Mucosa of descending colon (tissue), 3 donors: Measurements from ENCODE around the gene MAP2K7. TPM values are rescaled to one million over a fixed set of nuclear protein-coding genes. Genes with fewer than 3 reads are reported as not detected.
A peak's percentile ranks its signal among the peaks of the same experiment; 100 is the strongest.

Experiments
- ATAC-seq: fragments of 200-7000 bp; cut with Tn5 transposase; one replicate; pipeline ENCODE4 v1.9.1; 2020; ENCODE audit warnings: mild to moderate bottlenecking, moderate library complexity
- DNase-seq, 3 donors: peaks; one replicate each; pipeline ENCODE4 v3.0.0-alpha.2; 2020
- H3K36me3 ChIP-seq: fragments of 200-600 bp; one replicate; pipeline ENCODE4 v1.8.0; 2021; ENCODE audit warnings: low read depth, mild to moderate bottlenecking
- H3K4me1 ChIP-seq: fragments of 200-600 bp; one replicate; pipeline ENCODE4 v1.8.0; 2021; ENCODE audit warnings: low read depth, mild to moderate bottlenecking
- H3K4me3 ChIP-seq: fragments of 200-600 bp; one replicate; pipeline ENCODE4 v1.8.0; 2021; ENCODE audit warnings: mild to moderate bottlenecking
- H3K9me3 ChIP-seq: fragments of 200-600 bp; one replicate; pipeline ENCODE4 v1.8.0; 2021; ENCODE audit warnings: mild to moderate bottlenecking
- intact Hi-C, 2 donors: fragments of 100-400 bp; cut with DNase I in 1 of 2; cut with micrococcal nuclease in 1 of 2; formaldehyde crosslinking; loops; one replicate each; pipeline versions ENCODE4 v1.11.0 to v1.11.1; 2022; cut with DNase I, micrococcal nuclease
- total RNA-seq, 3 donors: library from RNA; stranded (reverse); fragmentation: NEBNext Ultra II Directional in 2 of 3; extraction: Animal tissue kit (Norgen Biotek cat#: 25700) in 2 of 3; gene quantifications; one replicate each; pipeline versions ENCODE4 v1.2.1 to v1.2.4, GENCODE V29; 2021 to 2023
- TF ChIP-seq, protein P1 (sequence below): fragments of 200-600 bp; IDR thresholded peaks from one replicate; pipeline ENCODE4 v1.8.0; 2022; ENCODE audit warnings: antibody characterized with exemption, mild to moderate bottlenecking
- donor health status: DM: no; HTN: no; CAD: no; lungs with moderate emphysema.
- donor health status: DM: no; HTN: no; CAD: no.
- donor health status: DM: no; HTN: yes; CAD: no.

The MAP2K7 gene
- total RNA-seq, 3 donors from 2014 or later: 31.5 to 49.2 (median 41.7) TPM

DNA sequence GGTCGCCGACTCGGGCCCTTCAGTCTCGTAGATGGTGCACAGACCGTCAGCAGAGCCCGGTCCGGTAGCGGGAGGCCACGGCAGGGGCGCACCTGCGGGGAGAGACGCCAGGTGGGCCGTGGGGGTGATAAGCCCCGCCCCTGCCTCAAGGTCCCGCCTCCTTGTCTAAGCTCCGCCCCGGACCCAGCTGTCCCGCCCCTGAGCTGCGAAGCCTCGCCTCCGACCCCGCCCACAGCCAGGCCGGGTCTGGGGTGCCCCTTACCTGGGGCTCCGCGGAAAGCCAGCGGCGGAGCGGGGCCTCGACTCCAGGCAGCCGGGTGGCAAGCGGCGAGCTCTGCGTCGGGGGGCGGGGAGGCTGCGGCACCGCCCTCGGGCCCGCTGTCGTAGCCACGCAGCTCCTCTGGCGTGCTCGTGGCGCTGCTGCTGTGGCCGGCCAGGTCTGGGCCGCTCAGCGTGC, 34.2 kb upstream of the MAP2K7 start:
- Histone ChIP-seq H3K4me1 (peaks cover 30% of the 10 kb centered on the region), H3K36me3 (no peaks in the 10 kb centered on the region), H3K4me3 (no peak overlapping the region), H3K9me3 (no peaks in the 10 kb centered on the region)
- ATAC-seq (peak; percentile 71), DNase-seq (peak in 2 of 3 donors; percentile 77 to 86)
- TF ChIP-seq, protein P1, sequence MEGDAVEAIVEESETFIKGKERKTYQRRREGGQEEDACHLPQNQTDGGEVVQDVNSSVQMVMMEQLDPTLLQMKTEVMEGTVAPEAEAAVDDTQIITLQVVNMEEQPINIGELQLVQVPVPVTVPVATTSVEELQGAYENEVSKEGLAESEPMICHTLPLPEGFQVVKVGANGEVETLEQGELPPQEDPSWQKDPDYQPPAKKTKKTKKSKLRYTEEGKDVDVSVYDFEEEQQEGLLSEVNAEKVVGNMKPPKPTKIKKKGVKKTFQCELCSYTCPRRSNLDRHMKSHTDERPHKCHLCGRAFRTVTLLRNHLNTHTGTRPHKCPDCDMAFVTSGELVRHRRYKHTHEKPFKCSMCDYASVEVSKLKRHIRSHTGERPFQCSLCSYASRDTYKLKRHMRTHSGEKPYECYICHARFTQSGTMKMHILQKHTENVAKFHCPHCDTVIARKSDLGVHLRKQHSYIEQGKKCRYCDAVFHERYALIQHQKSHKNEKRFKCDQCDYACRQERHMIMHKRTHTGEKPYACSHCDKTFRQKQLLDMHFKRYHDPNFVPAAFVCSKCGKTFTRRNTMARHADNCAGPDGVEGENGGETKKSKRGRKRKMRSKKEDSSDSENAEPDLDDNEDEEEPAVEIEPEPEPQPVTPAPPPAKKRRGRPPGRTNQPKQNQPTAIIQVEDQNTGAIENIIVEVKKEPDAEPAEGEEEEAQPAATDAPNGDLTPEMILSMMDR: no peak
- intact Hi-C loops: no loop called here

DNA sequence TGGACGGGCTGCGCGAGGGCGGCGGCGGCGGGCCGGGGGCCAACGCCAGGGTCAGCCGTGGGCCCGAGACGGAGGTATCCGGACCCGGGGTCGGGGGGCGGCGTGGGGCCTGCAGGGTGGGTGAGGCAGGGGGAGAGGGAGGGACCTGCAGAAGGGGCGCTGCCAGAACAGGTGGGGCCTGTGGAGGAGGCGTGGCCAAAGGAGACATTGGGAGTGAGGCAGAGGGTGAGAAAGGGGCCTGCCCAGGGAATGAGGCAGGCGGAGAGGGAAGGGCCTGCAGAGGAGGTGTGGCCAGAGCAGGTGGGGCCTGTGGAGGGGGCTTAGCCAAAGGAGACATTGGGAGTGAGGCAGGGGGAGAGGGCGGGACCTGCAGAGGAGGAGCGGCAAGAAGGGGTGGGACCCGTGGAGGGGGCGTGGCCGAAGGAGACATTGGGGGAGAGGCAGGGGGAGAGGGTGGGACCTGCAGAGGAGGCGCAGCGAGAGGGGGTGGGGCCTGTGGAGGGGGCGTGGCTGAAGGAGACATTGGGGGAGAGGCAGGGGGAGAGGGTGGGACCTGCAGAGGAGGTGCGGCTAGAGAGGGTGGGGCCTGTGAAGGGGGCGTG, 33.7 kb upstream of the MAP2K7 start:
- Histone ChIP-seq H3K36me3 (no peaks in the 10 kb centered on the region), H3K4me1 (peaks cover 35% of the 10 kb centered on the region), H3K4me3 (no peak overlapping the region), H3K9me3 (no peaks in the 10 kb centered on the region)
- intact Hi-C loops: no loop called here
- DNase-seq: peak; percentile 49 to 86 (median 72)
- peak; percentile 9 for ATAC-seq
- TF ChIP-seq, protein P1: no peak

DNA sequence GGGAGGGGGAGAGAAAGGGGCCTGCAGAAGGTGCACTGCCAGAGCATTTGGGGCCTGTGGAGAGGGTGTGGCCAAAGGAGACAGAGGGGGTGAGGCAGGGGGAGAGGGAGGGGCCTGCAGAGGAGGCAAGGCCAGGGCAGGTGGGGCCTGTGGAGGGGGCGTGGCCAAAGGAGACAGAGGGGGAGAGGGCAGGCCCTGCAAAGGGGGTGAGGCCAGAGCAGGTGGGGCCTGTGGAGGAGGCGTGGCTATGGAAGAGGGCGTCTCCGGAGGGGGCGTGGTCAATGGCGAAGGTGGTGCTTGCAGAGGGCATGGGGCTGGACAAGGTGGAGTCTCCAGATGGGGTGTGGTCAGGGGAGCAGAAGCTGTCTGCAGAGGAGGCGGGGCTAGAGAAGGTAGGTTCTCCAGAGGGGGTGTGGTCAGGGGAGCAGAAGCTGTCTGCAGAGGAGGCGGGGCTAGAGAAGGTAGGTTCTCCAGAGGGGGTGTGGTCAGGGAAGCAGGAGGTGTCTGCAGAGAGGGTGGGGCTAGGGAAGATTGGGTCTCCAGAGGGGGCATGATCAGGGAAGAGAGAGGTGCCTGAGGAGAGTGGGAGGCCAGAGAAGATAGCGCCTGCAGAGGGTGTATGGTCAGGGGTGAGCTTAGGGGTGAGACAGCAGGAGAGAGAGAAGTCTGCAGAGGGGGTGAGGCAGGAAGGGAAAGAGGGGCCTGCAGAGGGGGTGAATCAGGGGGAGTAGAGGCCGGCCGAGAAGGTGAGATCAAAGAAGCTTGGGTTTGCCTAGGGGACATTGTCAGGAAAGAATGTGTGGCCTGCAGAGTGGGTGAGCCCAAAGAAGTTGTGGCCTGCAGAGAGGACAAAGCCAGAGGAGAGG, 32.9 kb upstream of the MAP2K7 start:
- ATAC-seq: peak; percentile 37
- Histone ChIP-seq H3K4me1 (peaks cover 35% of the 10 kb centered on the region), H3K36me3 (no peaks in the 10 kb centered on the region), H3K4me3 (no peak overlapping the region), H3K9me3 (no peaks in the 10 kb centered on the region)
- intact Hi-C loops: no loop called here
- peak; percentile 64 to 89 (median 79) for DNase-seq
- TF ChIP-seq, protein P1: no peak

DNA sequence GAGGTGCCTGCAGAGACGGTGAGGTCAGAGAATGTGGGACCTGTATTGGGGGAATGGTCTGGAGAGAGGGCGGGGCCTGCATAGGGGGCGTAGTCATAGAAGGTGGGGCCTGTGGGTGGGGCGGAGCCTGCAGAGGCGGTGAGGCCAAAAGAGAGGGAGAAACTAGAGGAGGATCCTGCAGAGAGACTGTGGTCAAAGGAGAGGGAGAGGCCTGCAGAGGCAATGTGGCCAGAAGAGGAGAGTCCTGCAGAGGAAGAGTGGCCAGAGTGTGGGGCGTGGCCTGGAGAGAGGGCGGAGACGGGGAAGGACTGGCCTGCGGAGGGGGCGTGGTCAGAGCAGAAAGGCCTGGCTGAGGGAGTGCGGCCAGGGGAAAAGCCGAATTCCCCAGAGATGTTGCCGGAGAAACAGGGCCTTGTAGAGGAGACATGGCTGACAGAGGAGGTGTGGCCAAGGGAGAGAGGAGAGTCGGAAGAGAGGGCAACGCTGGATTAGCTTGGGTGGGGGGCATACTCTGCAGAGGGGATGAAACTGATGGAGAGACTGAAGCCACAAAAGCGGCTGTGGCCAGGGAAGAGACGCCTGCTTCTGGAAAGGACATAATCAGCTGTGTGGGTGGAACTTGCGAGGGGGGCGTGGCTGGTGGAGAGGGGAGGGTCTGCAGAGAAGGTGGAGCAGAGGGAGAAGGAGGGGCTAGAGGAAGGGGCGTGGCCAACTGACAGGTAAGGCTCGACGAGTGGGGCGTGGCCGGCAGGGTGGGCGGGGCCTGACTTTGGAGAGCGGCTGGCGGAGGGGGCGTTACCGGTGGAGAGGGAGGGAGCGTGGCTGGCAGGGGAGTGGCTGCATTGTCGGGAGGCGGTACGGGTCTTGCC, 32.0 kb upstream of the MAP2K7 start:
- TF ChIP-seq, protein P1: no peak
- H3K4me1 ChIP-seq: peaks cover 35% of the 10 kb centered on the region

More for the DNA sequence above, 32.0 kb upstream of the MAP2K7 start:
- DNase-seq (peak; percentile 95 to 97 (median 95)), ATAC-seq (peak; percentile 62)
- no peaks in the 10 kb centered on the region for H3K9me3 ChIP-seq
- intact Hi-C loops: no loop called here
- H3K36me3 ChIP-seq: no peaks in the 10 kb centered on the region
- no peak overlapping the region for H3K4me3 ChIP-seq
